Muscle of leg (tissue), 11 donors: ENCODE measurements around the gene DMD. TPM values are rescaled to one million over a fixed set of nuclear protein-coding genes. Genes with fewer than 3 reads are reported as not detected.

Source experiments
- DNase-seq: peaks from one replicate; pipeline ENCODE4 v3.0.0; 2013
- H3K27ac ChIP-seq: one replicate; pipeline ENCODE4 v1.5.1; 2013; ENCODE audit warnings: mild to moderate bottlenecking, low read length, control low read depth
- H3K27me3 ChIP-seq: one replicate; pipeline ENCODE4 v1.6.1; 2013; ENCODE audit warnings: low read length; ENCODE audit not compliant: control insufficient read depth, insufficient read depth
- H3K36me3 ChIP-seq: one replicate; pipeline ENCODE4 v1.6.1; 2013; ENCODE audit warnings: low read length; ENCODE audit not compliant: control insufficient read depth, insufficient read depth
- H3K4me1 ChIP-seq: one replicate; pipeline ENCODE4 v1.6.1; 2013; ENCODE audit warnings: low read length; ENCODE audit not compliant: control insufficient read depth, insufficient read depth
- H3K4me3 ChIP-seq: one replicate; pipeline ENCODE4 v1.5.1; 2013; ENCODE audit warnings: low read length, control low read depth
- H3K9me3 ChIP-seq: replicated peaks from 2 replicates; pipeline ENCODE4 v1.6.1; 2013; ENCODE audit warnings: low read depth, low read length; ENCODE audit not compliant: control insufficient read depth
- WGBS: methylation state at CpG from one replicate; pipeline ENCODE4 v1.1.5; 2013; ENCODE audit warnings: missing lambda C conversion rate; ENCODE audit not compliant: insufficient coverage; 5-methylcytosine and 5-hydroxymethylcytosine counted together
- polyA plus RNA-seq, 8 donors: library from polyadenylated mRNA; unstranded; fragments of 120-200 nt; gene quantifications; one replicate each; pipeline versions ENCODE4 v1.2.1 to v1.2.3, GENCODE V29; 2013; ENCODE audit warnings: inconsistent platforms in 1 of 8, low replicate concordance in 1 of 8; ENCODE audit not compliant: insufficient read length in 8 of 8, insufficient read depth in 1 of 8
- total RNA-seq: library from RNA; stranded (reverse); fragments of 120-200 nt; gene quantifications from one replicate; pipeline ENCODE4 v1.2.4, GENCODE V29; 2013

DMD gene
- total and polyA plus RNA-seq, 9 donors, result 50.3 to 106 (median 68.9) TPM

GRCh38 chrX:31287861-31288260 is 1923.5 kb downstream of the DMD start:
- WGBS, result 64% methylated on average over 2 of the region's 4 CpGs
- Histone ChIP-seq H3K27me3 (no peaks in the 10 kb centered on the region), H3K4me3 (no peak overlapping the region), H3K9me3 (no peaks in the 10 kb centered on the region), H3K4me1 (no peaks in the 10 kb centered on the region), H3K36me3 (no peaks in the 10 kb centered on the region), H3K27ac (no peak overlapping the region)
- DNase-seq, result peak; percentile 6

- Histone ChIP-seq H3K27me3 (no peaks in the 10 kb centered on the region), H3K27ac (no peak overlapping the region), H3K4me3 (no peak overlapping the region), H3K36me3 (no peaks in the 10 kb centered on the region), H3K4me1 (no peaks in the 10 kb centered on the region), H3K9me3 (no peaks in the 10 kb centered on the region)
- DNase-seq, result no peak
- WGBS, result no CpG with 5 or more reads among the region's 4 CpGs
Observed at GRCh38 chrX:31280580-31280979, 1930.8 kb downstream of the DMD start.

- H3K9me3 ChIP-seq, result no peaks in the 10 kb centered on the region
- H3K36me3 ChIP-seq, result no peaks in the 10 kb centered on the region
- H3K27ac ChIP-seq, result no peak overlapping the region
- peak; percentile 7 for DNase-seq
- 57% methylated on average over 1 of the region's 2 CpGs for WGBS
- no peak overlapping the region for H3K4me3 ChIP-seq
- no peaks in the 10 kb centered on the region for H3K27me3 ChIP-seq
- no peaks in the 10 kb centered on the region for H3K4me1 ChIP-seq
Observed at GRCh38 chrX:31279359-31279758, 1932.0 kb downstream of the DMD start.

GRCh38 chrX:31272472-31272775 is 1938.9 kb downstream of the DMD start:
- DNase-seq, result no peak
- Histone ChIP-seq H3K27me3 (peaks cover 10% of the 10 kb centered on the region), H3K36me3 (no peaks in the 10 kb centered on the region), H3K27ac (no peak overlapping the region), H3K9me3 (no peaks in the 10 kb centered on the region), H3K4me3 (no peak overlapping the region), H3K4me1 (no peaks in the 10 kb centered on the region)
- 48% methylated on average over 3 of the region's 4 CpGs for WGBS

GRCh38 chrX:31271615-31272471 is 1939.5 kb downstream of the DMD start:
- H3K4me3 ChIP-seq, result no peak overlapping the region
- H3K4me1 ChIP-seq, result no peaks in the 10 kb centered on the region
- no peak for DNase-seq
- no CpG with 5 or more reads among the region's 7 CpGs for WGBS
- H3K9me3 ChIP-seq, result no peaks in the 10 kb centered on the region
- no peaks in the 10 kb centered on the region for H3K36me3 ChIP-seq
- peaks cover 14% of the 10 kb centered on the region for H3K27me3 ChIP-seq
- no peak overlapping the region for H3K27ac ChIP-seq

GRCh38 chrX:31269914-31270313 is 1941.4 kb downstream of the DMD start:
- H3K4me1 ChIP-seq, result no peaks in the 10 kb centered on the region
- no peak for DNase-seq
- peaks cover 25% of the 10 kb centered on the region for H3K27me3 ChIP-seq
- no peak overlapping the region for H3K4me3 ChIP-seq
- no peaks in the 10 kb centered on the region for H3K36me3 ChIP-seq
- no peak overlapping the region for H3K27ac ChIP-seq
- H3K9me3 ChIP-seq, result no peaks in the 10 kb centered on the region
- WGBS, result 71% methylated on average over 1 of the region's 3 CpGs

- Histone ChIP-seq H3K4me3 (no peak overlapping the region), H3K27me3 (peaks cover 25% of the 10 kb centered on the region), H3K9me3 (no peaks in the 10 kb centered on the region), H3K27ac (no peak overlapping the region), H3K4me1 (no peaks in the 10 kb centered on the region), H3K36me3 (no peaks in the 10 kb centered on the region)
- WGBS, result 22% methylated on average over 1 of the region's 4 CpGs
- peak; percentile 41 for DNase-seq
Observed at GRCh38 chrX:31268359-31268758, 1943.0 kb downstream of the DMD start.

- H3K4me1 ChIP-seq, result no peaks in the 10 kb centered on the region
- no peaks in the 10 kb centered on the region for H3K9me3 ChIP-seq
- 21% methylated on average over 71 of the region's 74 CpGs for WGBS
- H3K36me3 ChIP-seq, result no peaks in the 10 kb centered on the region
- H3K27me3 ChIP-seq, result peaks cover 25% of the 10 kb centered on the region
- H3K4me3 ChIP-seq, result peak overlapping the region; percentile 64
- DNase-seq, result peak; percentile 58
- peak overlapping the region; percentile 80 for H3K27ac ChIP-seq
Observed at GRCh38 chrX:31266203-31267076, 1944.9 kb downstream of the DMD start.

GRCh38 chrX:31265383-31265782 is 1946.0 kb downstream of the DMD start:
- peak; percentile 4 for DNase-seq
- WGBS, result 26% methylated on average over 2 of the region's 7 CpGs
- peaks cover 25% of the 10 kb centered on the region for H3K27me3 ChIP-seq
- H3K9me3 ChIP-seq, result no peaks in the 10 kb centered on the region
- H3K4me3 ChIP-seq, result peak overlapping the region; percentile 34
- no peaks in the 10 kb centered on the region for H3K36me3 ChIP-seq
- peak overlapping the region; percentile 51 for H3K27ac ChIP-seq
- H3K4me1 ChIP-seq, result no peaks in the 10 kb centered on the region

- H3K4me3 ChIP-seq, result no peak overlapping the region
- no peak overlapping the region for H3K27ac ChIP-seq
- H3K36me3 ChIP-seq, result no peaks in the 10 kb centered on the region
- DNase-seq, result no peak
- peaks cover 3% of the 10 kb centered on the region for H3K27me3 ChIP-seq
- WGBS, result no CpG with 5 or more reads among the region's 5 CpGs
- no peaks in the 10 kb centered on the region for H3K4me1 ChIP-seq
- no peaks in the 10 kb centered on the region for H3K9me3 ChIP-seq
Observed at GRCh38 chrX:31260351-31260750, 1951.0 kb downstream of the DMD start.
